BLaER1 treated with 17β-estradiol and CSF1 and Interleukin-3, amounts not matched to agents 10 nM and 100 nM (cell line): ENCODE measurements around the gene DLGAP1.

Experiments
- H3K27ac ChIP-seq, 11 experiments: shearing (Covaris generic); formaldehyde crosslinking; 2 replicates each; pipeline ENCODE4 v1.8.1; 2022
- H3K27me3 ChIP-seq, 11 experiments: shearing (Covaris generic); formaldehyde crosslinking; 2 replicates each; pipeline ENCODE4 v1.8.1; 2022
- H3K36me3 ChIP-seq, 11 experiments: shearing (Covaris generic); formaldehyde crosslinking; 2 replicates each; pipeline ENCODE4 v1.8.1; 2022
- H3K4me1 ChIP-seq, 10 experiments: shearing (Covaris generic); formaldehyde crosslinking; 2 replicates each; pipeline ENCODE4 v1.8.1; 2022
- H3K4me2 ChIP-seq, 11 experiments: shearing (Covaris generic); formaldehyde crosslinking; 2 replicates each; pipeline ENCODE4 v1.8.1; 2022
- H3K4me3 ChIP-seq, 10 experiments: shearing (Covaris generic); formaldehyde crosslinking; 2 replicates each; pipeline ENCODE4 v1.8.1; 2022
- H3K9ac ChIP-seq, 11 experiments: shearing (Covaris generic); formaldehyde crosslinking; 2 replicates each; pipeline ENCODE4 v1.8.1; 2022
- H3K9me3 ChIP-seq, 11 experiments: shearing (Covaris generic); formaldehyde crosslinking; replicated peaks in 1 of 11; 2 replicates each; pipeline ENCODE4 v1.8.1; 2022
- H4K20me1 ChIP-seq, 11 experiments: shearing (Covaris generic); formaldehyde crosslinking; 2 replicates each; pipeline ENCODE4 v1.8.1; 2022
- Cebpa-rat ChIP-seq, 11 experiments: shearing (Covaris generic); IDR thresholded peaks; 2 replicates each; pipeline ENCODE4 v1.8.1; 2022

Gene DLGAP1

GRCh38 chr18:4130734-4131719 lies 324.1 kb downstream of the DLGAP1 start:
- no peak for TF ChIP-seq Cebpa-rat (IDR thresholded peaks at IDR 0.05)
- no peak overlapping the region for H3K9ac ChIP-seq
- H3K36me3 ChIP-seq = no peaks in the 10 kb centered on the region
- no peaks in the 10 kb centered on the region for H3K27me3 ChIP-seq
- H3K4me1 ChIP-seq = peaks cover 2 to 13% (median 11%) of the 10 kb centered on the region in 10 experiments; a peak in 18 of 20 replicates
- H3K4me3 ChIP-seq = no peak overlapping the region
- no peak overlapping the region for H3K4me2 ChIP-seq
- H4K20me1 ChIP-seq = no peaks in the 10 kb centered on the region
- H3K27ac ChIP-seq = no peak overlapping the region
- 0 out of 22 replicates have a peak, but pooled peaks cover 0 to under 1% (median 0%) of the 10 kb centered on the region in 11 experiments for H3K9me3 ChIP-seq

- H3K4me1 ChIP-seq = peaks cover 14 to 30% (median 26%) of the 10 kb centered on the region in 10 experiments
Observed at GRCh38 chr18:4126939-4127338, 328.2 kb downstream of the DLGAP1 start.

GRCh38 chr18:4125627-4126230 lies 329.4 kb downstream of the DLGAP1 start:
- no peak for TF ChIP-seq Cebpa-rat (IDR thresholded peaks at IDR 0.05)
- Histone ChIP-seq H3K27ac (peak overlapping the region in 3 of 11 experiments; percentile 25 to 35 (median 34); a peak in 4 of 22 replicates), H3K36me3 (no peaks in the 10 kb centered on the region), H3K4me3 (no peak overlapping the region), H3K9me3 (no peaks in the 10 kb centered on the region), H3K4me2 (peak overlapping the region; percentile 0 to 77 (median 55); a peak in 19 of 22 replicates), H3K27me3 (no peaks in the 10 kb centered on the region), H3K9ac (peak overlapping the region in 2 of 11 experiments; percentile 28 to 36; a peak in 2 of 22 replicates), H3K4me1 (peaks cover 14 to 30% (median 26%) of the 10 kb centered on the region in 10 experiments), H4K20me1 (no peaks in the 10 kb centered on the region)

More at GRCh38 chr18:4126939-4127338, 328.2 kb downstream of the DLGAP1 start:
- no peaks in the 10 kb centered on the region for H3K36me3 ChIP-seq
- no peaks in the 10 kb centered on the region for H3K27me3 ChIP-seq
- H4K20me1 ChIP-seq = no peaks in the 10 kb centered on the region
- TF ChIP-seq Cebpa-rat (IDR thresholded peaks at IDR 0.05) = no peak
- no peaks in the 10 kb centered on the region for H3K9me3 ChIP-seq
- peak overlapping the region in 8 of 11 experiments; percentile 5 to 77 (median 61); a peak in 13 of 22 replicates for H3K4me2 ChIP-seq
- H3K4me3 ChIP-seq = no peak overlapping the region
- no peak overlapping the region for H3K27ac ChIP-seq
- no peak overlapping the region for H3K9ac ChIP-seq

DNA sequence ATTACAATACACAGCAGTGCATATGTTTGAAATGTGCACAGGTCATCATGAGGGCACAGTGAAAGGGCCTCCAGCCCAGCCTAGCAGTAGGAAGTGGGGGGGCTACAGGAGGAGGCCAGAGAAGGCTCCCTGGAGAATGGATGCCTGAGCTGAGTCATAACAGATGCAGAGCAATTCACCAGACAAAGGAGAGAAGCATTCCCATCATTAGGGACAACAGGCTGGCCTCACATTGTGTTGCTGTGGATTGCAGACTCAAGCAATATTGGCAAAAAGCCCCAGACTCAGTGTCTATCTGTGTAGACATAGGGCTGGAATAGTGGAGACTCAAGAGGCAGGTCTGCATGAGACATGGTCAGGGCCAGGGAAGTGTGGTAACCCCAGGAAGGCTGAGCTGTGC lies 329.9 kb downstream of the DLGAP1 start:
- peak overlapping the region in 3 of 11 experiments; percentile 25 to 35 (median 34); a peak in 3 of 22 replicates for H3K27ac ChIP-seq
- no peaks in the 10 kb centered on the region for H4K20me1 ChIP-seq
- peak overlapping the region; percentile 0 to 77 (median 55); a peak in 21 of 22 replicates for H3K4me2 ChIP-seq
- H3K36me3 ChIP-seq = no peaks in the 10 kb centered on the region
- no peak for TF ChIP-seq Cebpa-rat (IDR thresholded peaks at IDR 0.05)
- H3K9me3 ChIP-seq = no peaks in the 10 kb centered on the region
- H3K4me3 ChIP-seq = no peak overlapping the region
- H3K4me1 ChIP-seq = peaks cover 14 to 30% (median 26%) of the 10 kb centered on the region in 10 experiments
- peak overlapping the region in 1 of 11 experiments; percentile 28; a peak in 2 of 22 replicates for H3K9ac ChIP-seq
- H3K27me3 ChIP-seq = no peaks in the 10 kb centered on the region

DNA sequence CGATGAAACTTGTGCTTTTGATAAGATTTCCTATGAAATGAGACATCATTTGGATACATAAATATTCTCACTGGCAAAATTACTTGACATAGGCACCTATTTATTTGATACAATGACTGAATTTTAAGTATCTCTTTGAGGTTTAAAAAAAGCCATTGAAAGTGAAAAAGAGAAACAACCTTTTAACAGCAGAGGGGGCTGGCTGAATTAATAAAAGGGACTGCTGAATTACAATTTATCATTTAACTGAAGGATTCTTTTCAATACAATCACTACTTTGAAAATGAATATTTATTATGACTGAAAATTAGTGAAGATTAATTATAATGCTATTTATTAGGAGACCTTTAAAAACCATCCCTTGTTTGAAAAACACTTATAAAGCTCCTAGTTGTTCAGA lies 335.3 kb downstream of the DLGAP1 start:
- Histone ChIP-seq H3K4me2 (no peak overlapping the region), H3K4me1 (peaks cover under 1 to 6% (median 3%) of the 10 kb centered on the region in 10 experiments; a peak in 17 of 20 replicates), H3K4me3 (no peak overlapping the region), H3K36me3 (no peaks in the 10 kb centered on the region), H3K27ac (no peak overlapping the region), H4K20me1 (no peaks in the 10 kb centered on the region), H3K27me3 (no peaks in the 10 kb centered on the region), H3K9me3 (no peaks in the 10 kb centered on the region), H3K9ac (no peak overlapping the region)
- TF ChIP-seq Cebpa-rat (IDR thresholded peaks at IDR 0.05) = no peak

DNA sequence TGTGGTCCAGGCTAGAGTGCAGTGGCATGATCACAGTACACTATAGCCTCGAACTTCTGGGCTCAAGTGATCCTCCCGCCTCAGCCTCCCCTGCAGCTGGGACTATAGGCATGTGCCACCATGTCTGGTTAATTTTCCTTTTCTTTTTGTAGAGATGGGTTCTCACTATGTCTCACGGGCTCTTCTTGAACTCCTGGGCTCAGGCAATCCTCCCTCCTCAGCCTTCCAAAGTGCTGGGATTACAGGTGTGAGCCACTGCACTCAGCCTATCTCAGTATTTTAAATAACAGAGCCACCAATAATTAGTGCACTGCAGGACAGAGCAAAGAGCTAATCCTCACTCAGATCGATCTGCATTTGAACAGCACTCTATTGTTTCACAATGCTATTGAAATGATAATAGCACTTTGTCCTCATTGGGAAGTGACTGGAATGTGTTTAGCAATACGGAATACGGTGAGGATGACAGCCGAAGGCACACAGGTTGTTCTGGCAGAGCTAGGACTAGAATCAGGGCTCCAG lies 335.9 kb downstream of the DLGAP1 start:
- Histone ChIP-seq H3K27ac (no peak overlapping the region), H4K20me1 (no peaks in the 10 kb centered on the region), H3K27me3 (no peaks in the 10 kb centered on the region), H3K9me3 (peaks cover 0 to 2% (median 0%) of the 10 kb centered on the region in 11 experiments; a peak in 2 of 22 replicates), H3K36me3 (no peaks in the 10 kb centered on the region), H3K4me2 (no peak overlapping the region), H3K9ac (no peak overlapping the region), H3K4me3 (no peak overlapping the region), H3K4me1 (no peaks in the 10 kb centered on the region; a peak in 2 of 20 replicates)
- no peak for TF ChIP-seq Cebpa-rat (IDR thresholded peaks at IDR 0.05)

DNA sequence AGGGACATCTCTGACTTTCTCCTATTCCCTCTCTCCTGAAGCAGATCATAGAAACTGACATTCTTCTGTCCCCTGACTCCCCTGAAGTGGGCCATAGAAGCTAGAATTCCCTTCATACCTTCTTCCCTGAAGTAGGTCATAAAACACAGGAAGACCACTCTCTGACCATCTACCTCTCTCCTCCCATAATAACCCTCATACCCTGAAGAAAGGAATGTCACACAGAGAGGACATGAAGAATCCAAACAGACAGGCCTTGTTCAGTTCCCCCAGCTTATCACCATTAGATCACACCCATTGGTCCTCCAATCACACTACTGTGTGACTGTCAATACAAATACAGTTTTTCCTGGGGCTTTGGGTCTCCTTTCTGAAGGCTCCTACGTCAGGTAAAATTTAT lies 347.1 kb downstream of the DLGAP1 start:
- Histone ChIP-seq H3K4me1 (no peaks in the 10 kb centered on the region), H3K4me2 (no peak overlapping the region), H4K20me1 (no peaks in the 10 kb centered on the region), H3K36me3 (no peaks in the 10 kb centered on the region), H3K27ac (no peak overlapping the region), H3K9ac (no peak overlapping the region), H3K27me3 (no peaks in the 10 kb centered on the region), H3K4me3 (no peak overlapping the region), H3K9me3 (no peaks in the 10 kb centered on the region)
- no peak for TF ChIP-seq Cebpa-rat (IDR thresholded peaks at IDR 0.05)

GRCh38 chr18:4107049-4107467 lies 348.0 kb downstream of the DLGAP1 start:
- H3K4me2 ChIP-seq = no peak overlapping the region
- no peak for TF ChIP-seq Cebpa-rat (IDR thresholded peaks at IDR 0.05)
- H3K4me3 ChIP-seq = no peak overlapping the region
- no peak overlapping the region for H3K27ac ChIP-seq
- no peaks in the 10 kb centered on the region for H3K4me1 ChIP-seq
- H3K36me3 ChIP-seq = no peaks in the 10 kb centered on the region
- H3K9ac ChIP-seq = no peak overlapping the region
- no peaks in the 10 kb centered on the region for H3K9me3 ChIP-seq
- H3K27me3 ChIP-seq = no peaks in the 10 kb centered on the region
- H4K20me1 ChIP-seq = no peaks in the 10 kb centered on the region
